MM.1S (cell line): Measurements from ENCODE around the gene PDIA3.

Source experiments
- EZH2phosphoT487 ChIP-seq: fragments of 300-600 bp; sonication (generic); IDR thresholded peaks from 2 replicates; pipeline ENCODE4 v1.6.1; 2018; ENCODE audit warnings: antibody characterized with exemption, low read length
- TF ChIP-seq, protein P1 (sequence below): fragments of 300-600 bp; sonication (generic); IDR thresholded peaks from 2 replicates; pipeline ENCODE4 v1.5.1; 2016; ENCODE audit warnings: antibody characterized with exemption, low read length, mixed read lengths

DNA sequence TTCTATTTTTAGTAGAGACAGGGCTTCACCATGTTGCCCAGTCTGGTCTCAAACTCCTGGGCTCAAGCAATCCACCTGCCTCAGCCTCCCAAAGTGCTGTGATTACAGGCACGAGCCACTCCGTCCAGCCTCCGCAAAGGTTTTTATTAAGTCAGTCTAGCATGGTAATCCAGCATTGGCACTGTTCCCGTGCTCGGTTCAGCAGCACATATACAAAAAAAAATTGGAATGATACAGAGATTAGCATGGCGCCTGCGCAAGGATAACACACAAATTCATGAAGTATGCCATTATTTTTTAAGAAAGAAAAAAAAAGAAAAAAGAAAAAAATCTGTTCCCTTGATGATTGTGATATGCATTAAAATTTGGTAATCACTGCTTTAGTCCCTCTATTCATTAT is 44.1 kb upstream of the PDIA3 start:
- no peak for TF ChIP-seq EZH2phosphoT487
- TF ChIP-seq, protein P1, sequence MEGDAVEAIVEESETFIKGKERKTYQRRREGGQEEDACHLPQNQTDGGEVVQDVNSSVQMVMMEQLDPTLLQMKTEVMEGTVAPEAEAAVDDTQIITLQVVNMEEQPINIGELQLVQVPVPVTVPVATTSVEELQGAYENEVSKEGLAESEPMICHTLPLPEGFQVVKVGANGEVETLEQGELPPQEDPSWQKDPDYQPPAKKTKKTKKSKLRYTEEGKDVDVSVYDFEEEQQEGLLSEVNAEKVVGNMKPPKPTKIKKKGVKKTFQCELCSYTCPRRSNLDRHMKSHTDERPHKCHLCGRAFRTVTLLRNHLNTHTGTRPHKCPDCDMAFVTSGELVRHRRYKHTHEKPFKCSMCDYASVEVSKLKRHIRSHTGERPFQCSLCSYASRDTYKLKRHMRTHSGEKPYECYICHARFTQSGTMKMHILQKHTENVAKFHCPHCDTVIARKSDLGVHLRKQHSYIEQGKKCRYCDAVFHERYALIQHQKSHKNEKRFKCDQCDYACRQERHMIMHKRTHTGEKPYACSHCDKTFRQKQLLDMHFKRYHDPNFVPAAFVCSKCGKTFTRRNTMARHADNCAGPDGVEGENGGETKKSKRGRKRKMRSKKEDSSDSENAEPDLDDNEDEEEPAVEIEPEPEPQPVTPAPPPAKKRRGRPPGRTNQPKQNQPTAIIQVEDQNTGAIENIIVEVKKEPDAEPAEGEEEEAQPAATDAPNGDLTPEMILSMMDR = no peak
